GM12875 (cell line): ENCODE measurements around the gene GRID1.

ENCODE experiments used
- H3K4me3 ChIP-seq: one replicate; pipeline ENCODE4 v1.5.1; 2011; ENCODE audit warnings: low read depth, low read length, control low read depth
- TF ChIP-seq, protein P1 (sequence below): IDR thresholded peaks from 2 replicates; pipeline ENCODE4 v1.5.1; 2011; ENCODE audit warnings: low read depth, mild to moderate bottlenecking, control low read depth, inconsistent platforms, low read length, moderate library complexity, borderline replicate concordance; ENCODE audit not compliant: insufficient read depth

The GRID1 gene

DNA sequence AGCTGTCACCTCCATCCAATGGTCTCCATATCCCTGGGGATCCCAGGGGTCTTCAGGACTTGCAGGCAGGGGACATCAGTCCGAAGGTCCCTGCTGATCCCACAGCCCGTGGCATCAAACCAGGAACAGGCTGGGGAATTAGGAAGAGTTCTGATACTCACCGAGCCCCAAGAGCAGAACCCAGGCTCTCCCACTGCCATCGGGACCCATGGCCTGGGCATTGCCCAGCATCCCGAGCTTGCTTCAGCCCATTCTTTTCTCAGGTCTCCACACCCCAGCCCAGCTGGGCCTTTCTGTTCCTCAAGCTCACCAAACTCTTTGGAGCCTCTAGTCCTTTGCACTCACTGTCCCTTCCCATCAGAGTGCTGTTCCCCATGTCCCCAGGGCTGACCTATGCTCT lies 280.9 kb downstream of the GRID1 start:
- H3K4me3 ChIP-seq: no peak overlapping the region
- TF ChIP-seq, protein P1, sequence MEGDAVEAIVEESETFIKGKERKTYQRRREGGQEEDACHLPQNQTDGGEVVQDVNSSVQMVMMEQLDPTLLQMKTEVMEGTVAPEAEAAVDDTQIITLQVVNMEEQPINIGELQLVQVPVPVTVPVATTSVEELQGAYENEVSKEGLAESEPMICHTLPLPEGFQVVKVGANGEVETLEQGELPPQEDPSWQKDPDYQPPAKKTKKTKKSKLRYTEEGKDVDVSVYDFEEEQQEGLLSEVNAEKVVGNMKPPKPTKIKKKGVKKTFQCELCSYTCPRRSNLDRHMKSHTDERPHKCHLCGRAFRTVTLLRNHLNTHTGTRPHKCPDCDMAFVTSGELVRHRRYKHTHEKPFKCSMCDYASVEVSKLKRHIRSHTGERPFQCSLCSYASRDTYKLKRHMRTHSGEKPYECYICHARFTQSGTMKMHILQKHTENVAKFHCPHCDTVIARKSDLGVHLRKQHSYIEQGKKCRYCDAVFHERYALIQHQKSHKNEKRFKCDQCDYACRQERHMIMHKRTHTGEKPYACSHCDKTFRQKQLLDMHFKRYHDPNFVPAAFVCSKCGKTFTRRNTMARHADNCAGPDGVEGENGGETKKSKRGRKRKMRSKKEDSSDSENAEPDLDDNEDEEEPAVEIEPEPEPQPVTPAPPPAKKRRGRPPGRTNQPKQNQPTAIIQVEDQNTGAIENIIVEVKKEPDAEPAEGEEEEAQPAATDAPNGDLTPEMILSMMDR: no peak

DNA sequence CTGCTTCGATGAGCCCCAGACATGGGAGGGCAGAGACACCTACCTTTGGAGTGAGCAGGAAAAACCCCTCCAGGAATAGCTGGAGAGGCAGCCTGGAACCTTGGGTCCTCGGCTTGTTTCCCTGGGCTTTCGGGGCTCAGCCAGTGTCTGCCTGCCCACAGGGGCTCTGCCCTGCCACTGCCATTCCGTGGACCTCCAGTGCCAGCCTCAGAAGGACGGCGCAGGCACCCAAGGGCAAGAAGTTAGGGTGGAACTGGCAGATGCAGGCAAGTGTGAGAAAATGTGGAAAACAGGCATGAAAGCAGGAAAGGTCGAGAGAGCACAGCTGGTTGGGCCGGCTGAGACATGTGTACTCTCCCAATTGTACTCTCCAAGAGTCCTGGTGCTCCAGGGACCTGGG lies 281.5 kb downstream of the GRID1 start:
- TF ChIP-seq, protein P1: no peak
- H3K4me3 ChIP-seq: no peak overlapping the region

DNA sequence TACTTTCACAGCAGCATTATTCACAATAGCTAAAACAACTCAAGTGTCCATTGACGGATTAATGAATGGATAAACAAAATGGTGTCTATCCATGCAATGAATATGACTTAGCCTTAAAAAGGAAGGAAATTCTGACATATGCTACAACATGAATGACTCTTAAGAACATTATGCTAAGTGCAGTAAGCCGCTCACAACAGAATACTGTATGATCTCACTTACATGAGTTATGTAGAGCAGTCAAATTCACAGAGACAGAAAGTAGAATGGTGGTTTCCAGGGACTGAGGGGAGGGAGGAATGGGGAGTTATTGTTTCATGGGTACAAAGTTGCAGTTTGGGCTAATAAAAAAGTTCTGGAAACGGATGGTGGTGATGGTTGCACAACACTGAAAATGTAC lies 282.0 kb downstream of the GRID1 start:
- H3K4me3 ChIP-seq: no peak overlapping the region
- TF ChIP-seq, protein P1: no peak

DNA sequence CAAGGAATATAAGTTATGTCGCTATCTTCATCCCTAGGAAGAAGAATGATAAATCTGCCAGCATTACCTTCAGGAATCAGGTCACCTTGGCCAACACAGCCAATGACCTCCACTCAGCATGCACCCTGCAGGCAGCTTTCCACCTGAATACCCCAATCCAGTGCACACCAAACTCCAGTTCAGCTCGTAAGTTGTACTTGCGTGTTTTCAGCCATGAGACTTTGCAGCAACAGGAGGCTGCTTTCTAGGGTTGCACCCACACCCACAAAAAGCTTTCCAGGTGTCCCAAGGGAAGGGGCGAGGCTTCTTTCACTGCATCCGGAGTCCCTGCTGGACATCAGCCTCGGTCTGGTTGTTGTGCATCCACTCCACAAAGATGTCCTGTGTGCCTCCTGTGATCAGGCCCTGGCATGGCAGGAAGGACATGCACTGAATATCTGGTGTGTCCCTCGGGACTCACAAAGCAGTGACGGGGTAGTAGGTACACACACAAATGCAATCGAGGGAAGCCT lies 282.9 kb downstream of the GRID1 start:
- H3K4me3 ChIP-seq: no peak overlapping the region
- TF ChIP-seq, protein P1: no peak

DNA sequence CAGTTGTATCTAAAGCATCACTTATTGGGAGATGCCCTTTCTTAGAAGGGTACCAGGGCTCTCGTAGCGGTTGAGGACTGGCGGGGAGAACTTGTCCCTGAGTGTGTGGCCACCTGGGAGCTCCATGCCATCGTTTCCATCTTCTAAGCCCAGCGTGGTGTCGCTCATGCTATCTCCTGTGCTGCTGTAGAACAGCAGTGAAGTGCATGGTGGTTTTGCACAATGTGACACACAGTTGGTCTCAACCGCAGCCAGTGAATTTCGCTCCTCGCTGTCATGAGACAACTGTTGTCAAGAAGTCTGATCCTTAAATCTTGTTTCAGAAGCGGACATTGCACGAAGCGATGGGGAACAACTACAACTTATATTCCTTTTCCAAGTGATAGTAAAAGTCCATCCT lies 283.4 kb downstream of the GRID1 start:
- TF ChIP-seq, protein P1: no peak
- H3K4me3 ChIP-seq: no peak overlapping the region

DNA sequence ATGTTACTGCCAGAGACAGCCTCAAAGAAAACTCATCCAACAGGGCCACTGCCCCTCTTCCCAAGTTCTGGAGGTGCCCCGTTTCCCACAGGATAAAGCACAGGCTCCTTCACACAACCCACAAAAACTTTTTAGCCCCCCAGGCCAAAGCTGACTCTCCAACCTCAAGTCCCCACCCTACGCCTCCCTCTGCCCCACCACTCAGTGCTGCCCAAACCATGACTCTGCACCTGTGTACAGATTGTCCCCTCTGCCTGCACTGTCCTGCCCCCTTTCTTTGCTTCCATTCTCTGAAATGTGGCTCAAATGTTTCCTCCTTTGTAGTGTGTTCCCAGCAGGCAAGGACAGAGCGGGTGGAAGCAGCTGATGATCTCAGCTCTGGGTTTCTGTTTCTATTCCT lies 284.0 kb downstream of the GRID1 start:
- H3K4me3 ChIP-seq: no peak overlapping the region
- TF ChIP-seq, protein P1: no peak

DNA sequence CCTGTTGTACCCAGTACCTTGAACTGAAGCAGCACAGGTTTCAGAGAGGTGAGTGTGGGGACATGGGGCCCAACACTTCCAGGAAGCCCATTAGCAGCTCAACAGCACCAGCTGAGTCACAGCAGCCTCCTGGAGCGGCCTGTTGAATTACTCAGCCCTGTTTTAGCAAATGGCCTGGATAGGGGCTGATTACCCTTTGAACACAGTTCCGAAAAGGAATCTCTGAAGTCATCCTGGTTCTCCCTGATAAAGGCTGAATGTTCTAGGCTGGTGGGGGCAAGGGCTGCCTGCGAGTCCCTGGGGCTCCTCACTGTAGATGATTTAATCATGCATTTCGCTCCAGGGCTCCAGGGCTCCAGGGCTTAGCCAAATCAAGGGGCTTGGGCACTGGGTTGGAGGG lies 287.5 kb downstream of the GRID1 start:
- no peak overlapping the region for H3K4me3 ChIP-seq
- TF ChIP-seq, protein P1: no peak
